Sigmoid colon (tissue), 4 donors: ENCODE measurements around the gene ZPR1.

Experiments
- CTCF ChIP-seq, 4 experiments: fragments of 450-650 bp in 3 of 4; fragments of 200-600 bp in 1 of 4; IDR thresholded peaks; one replicate each; pipeline ENCODE4 v1.5.1; 2016 to 2019; ENCODE audit warnings: antibody characterized with exemption in 4 of 4, mild to moderate bottlenecking in 3 of 4, moderate library complexity in 2 of 4
- POLR2A ChIP-seq, 2 donors: fragments of 450-650 bp; IDR thresholded peaks; one replicate each; pipeline ENCODE4 v1.6.1; 2016; ENCODE audit warnings: antibody characterized with exemption in 2 of 2, mild to moderate bottlenecking in 2 of 2, moderate library complexity in 2 of 2
- POLR2AphosphoS5 ChIP-seq, 4 donors: sonication (generic); formaldehyde crosslinking; IDR thresholded peaks; one replicate each; pipeline ENCODE4 v1.6.1; 2017; ENCODE audit warnings: antibody characterized with exemption in 4 of 4

GRCh38 chr11:116730601-116731000 is 57.2 kb downstream of the ZPR1 start:
- TF ChIP-seq POLR2A (IDR thresholded peaks at IDR 0.05) (no peak), CTCF (IDR thresholded peaks at IDR 0.05) (no peak), POLR2AphosphoS5 (IDR thresholded peaks at IDR 0.05) (no peak)
